Activated B cell treated with CpG ODN at 0.5 μM for 24 hours (primary cell): Measurements from ENCODE around the gene CHN1. TPM values are rescaled to one million over a fixed set of nuclear protein-coding genes. Genes with fewer than 3 reads are reported as not detected.

ENCODE experiments used
- ATAC-seq: fragments of 200-7000 bp; cut with Tn5 transposase; one replicate; pipeline ENCODE4 v1.10.0; 2021; ENCODE audit warnings: low read depth, mild to moderate bottlenecking, moderate library complexity
- CTCF ChIA-PET: fragments of 350-600 bp; sonication (Branson Sonifier 250); formaldehyde crosslinking; loops from one replicate; lab custom pipeline; 2021; ENCODE audit warnings: antibody characterized with exemption; lab: Charles Lee
- POLR2A ChIA-PET: fragments of 350-600 bp; sonication (Branson Sonifier 250); formaldehyde crosslinking; loops from one replicate; lab custom pipeline; 2021; ENCODE audit warnings: antibody characterized with exemption; lab: Charles Lee
- DNase-seq: peaks from one replicate; pipeline ENCODE4 v3.0.0; 2022
- H3K27ac Mint-ChIP-seq: one replicate; pipeline ENCODE4 v1.8.0; 2020; ENCODE audit warnings: mixed read lengths
- H3K27me3 Mint-ChIP-seq: one replicate; pipeline ENCODE4 v1.8.0; 2021; ENCODE audit warnings: mixed read lengths
- H3K36me3 Mint-ChIP-seq: one replicate; pipeline ENCODE4 v1.8.0; 2021; ENCODE audit warnings: low read depth, mixed read lengths
- H3K4me1 Mint-ChIP-seq: one replicate; pipeline ENCODE4 v1.8.0; 2021; ENCODE audit warnings: mixed read lengths
- H3K4me3 Mint-ChIP-seq: one replicate; pipeline ENCODE4 v1.8.0; 2020; ENCODE audit warnings: mild to moderate bottlenecking, mixed read lengths
- H3K9me3 Mint-ChIP-seq: one replicate; pipeline ENCODE4 v1.8.0; 2020; ENCODE audit warnings: mixed read lengths
- intact Hi-C: fragments of 100-400 bp; cut with micrococcal nuclease; formaldehyde crosslinking; loops from one replicate; pipeline ENCODE4 v1.15.1; 2024
- total RNA-seq: library from RNA; stranded (reverse); gene quantifications from 2 replicates; pipeline ENCODE4 v1.2.3, GENCODE V29; 2022
- TF ChIP-seq, protein P1 (sequence below): fragments of 200-600 bp; IDR thresholded peaks from one replicate; pipeline ENCODE4 v1.8.0; 2022; ENCODE audit warnings: antibody characterized with exemption, mild to moderate bottlenecking

Gene CHN1
- total RNA-seq, 1 donor from 2014 or later = 0.80 TPM

DNA sequence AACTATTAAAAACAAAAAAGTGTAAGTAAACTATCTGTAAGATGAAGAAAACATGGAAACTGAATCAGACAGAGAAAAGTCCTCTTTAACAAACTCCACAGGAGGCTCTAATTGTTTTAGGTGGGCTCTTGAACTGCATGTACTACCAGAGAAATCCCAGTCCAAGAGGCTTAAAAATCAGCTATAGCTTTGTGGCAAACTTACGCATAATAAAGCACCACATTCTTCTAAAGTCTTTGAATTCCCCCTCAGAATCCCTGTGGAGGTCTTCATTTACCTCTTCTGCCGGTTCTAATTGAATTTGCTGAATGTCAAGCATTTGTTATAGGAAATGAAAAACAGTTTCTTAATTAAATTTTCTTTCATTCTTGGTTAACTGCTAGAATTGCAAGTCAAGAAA, 40.8 kb downstream of the CHN1 start:
- Mint-ChIP-seq H3K4me3 (no peak overlapping the region), H3K9me3 (peaks cover 4% of the 10 kb centered on the region), H3K27me3 (peaks cover 15% of the 10 kb centered on the region), H3K27ac (no peak overlapping the region), H3K36me3 (no peaks in the 10 kb centered on the region), H3K4me1 (no peaks in the 10 kb centered on the region)
- no peak for ATAC-seq
- intact Hi-C loops = no loop called here
- POLR2A ChIA-PET = no interaction called here
- no peak for DNase-seq
- CTCF ChIA-PET = no interaction called here
- TF ChIP-seq, protein P1, sequence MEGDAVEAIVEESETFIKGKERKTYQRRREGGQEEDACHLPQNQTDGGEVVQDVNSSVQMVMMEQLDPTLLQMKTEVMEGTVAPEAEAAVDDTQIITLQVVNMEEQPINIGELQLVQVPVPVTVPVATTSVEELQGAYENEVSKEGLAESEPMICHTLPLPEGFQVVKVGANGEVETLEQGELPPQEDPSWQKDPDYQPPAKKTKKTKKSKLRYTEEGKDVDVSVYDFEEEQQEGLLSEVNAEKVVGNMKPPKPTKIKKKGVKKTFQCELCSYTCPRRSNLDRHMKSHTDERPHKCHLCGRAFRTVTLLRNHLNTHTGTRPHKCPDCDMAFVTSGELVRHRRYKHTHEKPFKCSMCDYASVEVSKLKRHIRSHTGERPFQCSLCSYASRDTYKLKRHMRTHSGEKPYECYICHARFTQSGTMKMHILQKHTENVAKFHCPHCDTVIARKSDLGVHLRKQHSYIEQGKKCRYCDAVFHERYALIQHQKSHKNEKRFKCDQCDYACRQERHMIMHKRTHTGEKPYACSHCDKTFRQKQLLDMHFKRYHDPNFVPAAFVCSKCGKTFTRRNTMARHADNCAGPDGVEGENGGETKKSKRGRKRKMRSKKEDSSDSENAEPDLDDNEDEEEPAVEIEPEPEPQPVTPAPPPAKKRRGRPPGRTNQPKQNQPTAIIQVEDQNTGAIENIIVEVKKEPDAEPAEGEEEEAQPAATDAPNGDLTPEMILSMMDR = no peak

DNA sequence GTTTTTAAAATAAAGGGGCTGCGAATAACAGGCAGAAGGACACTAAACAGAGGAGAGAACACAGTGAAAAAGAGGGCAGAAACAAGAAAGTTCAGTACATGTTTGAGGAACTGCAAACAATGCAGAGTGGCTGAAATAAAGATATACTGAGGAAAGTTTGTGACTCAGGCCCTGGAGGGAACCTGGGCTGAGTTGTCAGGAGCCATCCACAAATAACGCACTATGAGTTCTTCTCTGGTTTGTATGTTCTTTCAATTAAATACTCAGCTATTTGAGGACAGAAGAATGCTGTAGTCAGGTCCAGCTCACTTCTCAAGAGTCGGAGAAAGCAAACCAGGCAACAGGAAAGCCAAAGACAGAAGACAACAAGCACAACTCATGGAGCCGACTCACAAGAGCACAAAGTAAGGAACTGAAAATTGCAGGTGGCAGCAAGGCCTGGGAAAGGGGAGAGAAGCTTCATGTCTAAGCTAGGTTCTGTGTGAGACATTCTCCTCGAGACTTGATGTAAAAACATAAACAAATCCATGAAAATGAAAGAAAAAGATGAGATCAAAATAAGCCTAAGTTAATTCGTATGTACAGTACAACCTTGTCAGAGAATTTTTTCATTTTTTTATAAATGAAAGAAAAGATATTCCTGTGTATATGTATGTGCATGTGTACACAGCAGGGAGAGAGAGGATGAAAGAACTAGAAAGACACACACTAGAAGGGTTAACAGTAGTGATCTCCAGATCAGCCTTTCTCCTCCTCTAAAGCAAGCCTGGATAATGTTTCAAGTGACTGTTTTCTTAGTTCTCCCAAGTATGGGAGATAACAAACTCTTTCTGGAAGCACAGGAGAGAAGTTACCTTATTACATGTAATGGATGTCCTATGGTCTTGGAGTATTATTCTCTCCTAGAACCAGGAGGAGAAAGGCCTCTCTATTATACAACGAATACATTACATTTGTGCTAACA, 41.5 kb downstream of the CHN1 start:
- DNase-seq (no peak), ATAC-seq (no peak)
- CTCF ChIA-PET = no interaction called here
- no peak overlapping the region for H3K4me3 Mint-ChIP-seq
- no peaks in the 10 kb centered on the region for H3K4me1 Mint-ChIP-seq
- intact Hi-C loops = no loop called here
- no peaks in the 10 kb centered on the region for H3K36me3 Mint-ChIP-seq
- H3K9me3 Mint-ChIP-seq = peaks cover 4% of the 10 kb centered on the region
- no peak overlapping the region for H3K27ac Mint-ChIP-seq
- TF ChIP-seq, protein P1 = no peak
- POLR2A ChIA-PET = no interaction called here
- peaks cover 13% of the 10 kb centered on the region for H3K27me3 Mint-ChIP-seq

DNA sequence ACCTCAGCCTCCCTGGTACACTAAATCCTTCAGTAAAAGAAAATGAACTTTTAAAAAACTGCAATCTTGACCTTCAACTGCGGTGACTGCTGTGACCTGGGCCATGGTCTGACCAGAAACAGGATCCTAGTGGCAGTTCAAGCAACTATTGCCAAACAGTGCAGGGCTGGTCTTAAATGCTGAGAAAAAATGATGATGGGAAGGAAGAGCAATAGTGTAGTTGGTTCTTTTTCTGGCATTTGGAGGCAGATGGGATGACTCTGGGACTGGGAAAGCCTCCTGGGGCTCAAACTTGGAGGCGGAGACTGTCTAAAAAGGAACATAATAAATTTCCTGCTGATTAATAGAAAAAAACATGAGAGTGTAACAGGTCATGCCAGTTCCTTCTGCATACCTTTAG, 45.4 kb downstream of the CHN1 start:
- no peak overlapping the region for H3K4me3 Mint-ChIP-seq
- TF ChIP-seq, protein P1 = no peak
- no peak for ATAC-seq
- H3K27ac Mint-ChIP-seq = no peak overlapping the region
- H3K4me1 Mint-ChIP-seq = no peaks in the 10 kb centered on the region
- peaks cover 7% of the 10 kb centered on the region for H3K27me3 Mint-ChIP-seq
- peaks cover 4% of the 10 kb centered on the region for H3K9me3 Mint-ChIP-seq
- no peaks in the 10 kb centered on the region for H3K36me3 Mint-ChIP-seq
- POLR2A ChIA-PET = no interaction called here
- CTCF ChIA-PET = no interaction called here
- intact Hi-C loops = no loop called here
- no peak for DNase-seq

DNA sequence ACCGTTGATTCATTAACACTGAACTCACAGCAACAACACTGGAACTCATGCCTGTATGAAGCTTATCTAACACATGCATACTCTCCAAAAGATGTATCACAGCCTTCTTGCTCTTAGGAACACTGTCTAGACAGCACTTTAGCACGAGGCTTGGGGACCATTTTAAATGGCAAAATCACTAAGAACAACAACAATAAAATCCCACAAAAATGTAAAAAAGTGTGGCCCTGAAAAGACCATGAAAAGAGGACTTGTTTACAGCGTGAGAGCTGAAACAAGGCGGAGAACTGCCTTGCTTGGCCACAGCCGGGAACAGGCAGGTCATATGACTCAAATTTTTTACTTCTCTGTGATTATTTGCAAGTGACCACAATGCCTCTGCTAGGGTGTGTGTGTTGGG, 48.1 kb downstream of the CHN1 start:
- TF ChIP-seq, protein P1 = no peak
- Mint-ChIP-seq H3K9me3 (no peaks in the 10 kb centered on the region), H3K4me1 (no peaks in the 10 kb centered on the region), H3K27ac (no peak overlapping the region), H3K4me3 (no peak overlapping the region), H3K36me3 (no peaks in the 10 kb centered on the region), H3K27me3 (peaks cover 25% of the 10 kb centered on the region)
- POLR2A ChIA-PET = no interaction called here
- DNase-seq = no peak
- no peak for ATAC-seq
- intact Hi-C loops = no loop called here
- CTCF ChIA-PET = no interaction called here

DNA sequence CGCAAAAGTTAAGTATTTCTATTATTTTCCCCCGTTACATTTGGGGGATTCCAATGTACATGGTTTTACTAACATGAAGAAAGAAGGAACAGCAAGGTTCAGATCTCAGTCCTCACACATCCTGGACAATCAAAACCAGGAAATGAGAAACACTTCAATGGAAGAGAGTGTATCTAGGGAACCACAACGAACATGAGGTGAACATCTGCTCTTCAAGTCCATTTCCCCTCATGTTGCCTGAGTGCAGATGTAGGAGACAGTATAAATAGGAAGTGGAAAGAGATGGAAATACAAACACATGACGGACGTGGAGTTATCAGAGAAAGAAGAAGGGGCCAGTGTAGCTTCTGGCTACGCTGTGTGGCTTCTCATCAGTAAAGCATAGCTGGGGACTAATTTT, 52.6 kb downstream of the CHN1 start:
- Mint-ChIP-seq H3K9me3 (no peaks in the 10 kb centered on the region), H3K27ac (no peak overlapping the region), H3K27me3 (peaks cover 29% of the 10 kb centered on the region), H3K4me1 (no peaks in the 10 kb centered on the region), H3K36me3 (no peaks in the 10 kb centered on the region), H3K4me3 (no peak overlapping the region)
- CTCF ChIA-PET = no interaction called here
- intact Hi-C loops = no loop called here
- POLR2A ChIA-PET = no interaction called here
- TF ChIP-seq, protein P1 = no peak
- ATAC-seq (no peak), DNase-seq (no peak)
